Sigmoid colon (tissue), 7 donors: ENCODE results near the gene PKHD1. TPM values are rescaled to one million over a fixed set of nuclear protein-coding genes. Genes with fewer than 3 reads are reported as not detected.

Source experiments
- DNase-seq: peaks from one replicate; pipeline ENCODE4 v3.0.0-alpha.2; 2019
- H3K27ac ChIP-seq, 4 donors: fragments of 200-600 bp; sonication (generic); one replicate each; pipeline ENCODE4 v1.5.1; 2016 to 2019; ENCODE audit warnings: mild to moderate bottlenecking in 1 of 4
- H3K27me3 ChIP-seq, 3 donors: fragments of 200-600 bp; sonication (generic); one replicate each; pipeline ENCODE4 v1.5.1; 2019; ENCODE audit warnings: mild to moderate bottlenecking in 1 of 3
- H3K36me3 ChIP-seq, 4 donors: fragments of 200-600 bp; sonication (generic); one replicate each; pipeline ENCODE4 v1.5.1; 2016 to 2019
- H3K4me1 ChIP-seq, 4 donors: fragments of 200-600 bp; sonication (generic); one replicate each; pipeline ENCODE4 v1.5.1; 2017 to 2019
- H3K4me3 ChIP-seq, 4 donors: fragments of 200-600 bp; sonication (generic); one replicate each; pipeline ENCODE4 v1.5.1; 2017 to 2019; ENCODE audit warnings: mild to moderate bottlenecking in 2 of 4, moderate library complexity in 1 of 4
- H3K9me3 ChIP-seq, 4 donors: fragments of 200-600 bp in 3 of 4; sonication (generic) in 3 of 4; one replicate each; pipeline versions ENCODE4 v1.5.1 to v1.6.1; 2013 to 2019
- EP300 ChIP-seq, 4 donors: sonication (generic); formaldehyde crosslinking; IDR thresholded peaks; one replicate each; pipeline ENCODE4 v1.6.1; 2017; ENCODE audit warnings: antibody characterized with exemption in 4 of 4
- POLR2A ChIP-seq, 2 donors: fragments of 450-650 bp; IDR thresholded peaks; one replicate each; pipeline ENCODE4 v1.6.1; 2016; ENCODE audit warnings: antibody characterized with exemption in 2 of 2, mild to moderate bottlenecking in 2 of 2, moderate library complexity in 2 of 2
- POLR2AphosphoS5 ChIP-seq, 4 donors: sonication (generic); formaldehyde crosslinking; IDR thresholded peaks; one replicate each; pipeline ENCODE4 v1.6.1; 2017; ENCODE audit warnings: antibody characterized with exemption in 4 of 4
- WGBS, 2 donors: extraction: QIAGEN DNeasy Blood & Tissue Kit; methylation state at CpG; one replicate each; pipeline ENCODE4 v1.1.7; 2013; 5-methylcytosine and 5-hydroxymethylcytosine counted together
- intact Hi-C: fragments of 100-400 bp; cut with DNase I; formaldehyde crosslinking; loops from one replicate; pipeline ENCODE4 v1.15.1; 2023
- polyA plus RNA-seq, 3 donors: library from polyadenylated mRNA; stranded (reverse); fragments of 200-250 nt; gene quantifications; one replicate each; pipeline ENCODE4 v1.2.3, GENCODE V29; 2013
- total RNA-seq, 4 donors: library from RNA; depleted of rRNA; stranded (reverse); fragments of >200 nt; gene quantifications; one replicate each; pipeline ENCODE4 v1.1.0, GENCODE V29; 2016
- TF ChIP-seq, protein P1 (sequence below), 4 experiments: fragments of 450-650 bp in 3 of 4; fragments of 200-600 bp in 1 of 4; IDR thresholded peaks; one replicate each; pipeline ENCODE4 v1.5.1; 2016 to 2019; ENCODE audit warnings: antibody characterized with exemption in 4 of 4, mild to moderate bottlenecking in 3 of 4, moderate library complexity in 2 of 4
- donor health status: healthy with polysubstance abuse.
- donor health status: Bipolar disorder and iron deficiency.
- donor health status: healthy.

Gene PKHD1
- total and polyA plus RNA-seq, 7 donors, result under 0.01 to 0.66 (median under 0.01) TPM; not detected in 2

DNA sequence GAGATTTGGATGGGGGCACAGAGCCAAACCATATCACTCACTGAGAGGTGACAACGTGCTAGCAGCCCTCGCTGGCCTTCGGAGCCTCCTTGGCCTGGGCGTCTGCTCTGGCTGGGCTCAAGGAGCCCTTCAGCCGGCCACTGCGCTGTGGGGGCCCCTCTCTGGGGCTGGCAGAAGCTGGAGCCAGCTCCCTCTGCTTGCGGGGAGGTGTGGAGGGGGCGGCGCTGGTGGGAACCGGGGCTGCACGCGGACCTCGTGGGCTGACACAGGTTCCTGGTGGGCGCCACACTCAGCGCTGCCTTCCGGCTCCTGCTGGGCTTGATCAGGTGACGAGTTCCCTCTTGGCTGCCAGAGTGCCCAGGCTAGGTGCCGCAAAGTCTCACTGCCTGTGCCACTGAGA, 489.2 kb downstream of the PKHD1 start:
- no peaks in the 10 kb centered on the region for H3K36me3 ChIP-seq
- intact Hi-C loops, result no loop called here
- H3K4me3 ChIP-seq, result no peak overlapping the region
- H3K27me3 ChIP-seq, result no peaks in the 10 kb centered on the region
- WGBS, 2 donors, result 89 to 92% methylated on average over 18 of the region's 18 CpGs
- DNase-seq, result no peak
- no peaks in the 10 kb centered on the region for H3K4me1 ChIP-seq
- no peaks in the 10 kb centered on the region for H3K9me3 ChIP-seq
- no peak overlapping the region for H3K27ac ChIP-seq
- TF ChIP-seq POLR2A (IDR thresholded peaks at IDR 0.05), result no peak
- no peak for TF ChIP-seq EP300 (IDR thresholded peaks at IDR 0.05)
- TF ChIP-seq POLR2AphosphoS5 (IDR thresholded peaks at IDR 0.05), result no peak
- TF ChIP-seq, protein P1, sequence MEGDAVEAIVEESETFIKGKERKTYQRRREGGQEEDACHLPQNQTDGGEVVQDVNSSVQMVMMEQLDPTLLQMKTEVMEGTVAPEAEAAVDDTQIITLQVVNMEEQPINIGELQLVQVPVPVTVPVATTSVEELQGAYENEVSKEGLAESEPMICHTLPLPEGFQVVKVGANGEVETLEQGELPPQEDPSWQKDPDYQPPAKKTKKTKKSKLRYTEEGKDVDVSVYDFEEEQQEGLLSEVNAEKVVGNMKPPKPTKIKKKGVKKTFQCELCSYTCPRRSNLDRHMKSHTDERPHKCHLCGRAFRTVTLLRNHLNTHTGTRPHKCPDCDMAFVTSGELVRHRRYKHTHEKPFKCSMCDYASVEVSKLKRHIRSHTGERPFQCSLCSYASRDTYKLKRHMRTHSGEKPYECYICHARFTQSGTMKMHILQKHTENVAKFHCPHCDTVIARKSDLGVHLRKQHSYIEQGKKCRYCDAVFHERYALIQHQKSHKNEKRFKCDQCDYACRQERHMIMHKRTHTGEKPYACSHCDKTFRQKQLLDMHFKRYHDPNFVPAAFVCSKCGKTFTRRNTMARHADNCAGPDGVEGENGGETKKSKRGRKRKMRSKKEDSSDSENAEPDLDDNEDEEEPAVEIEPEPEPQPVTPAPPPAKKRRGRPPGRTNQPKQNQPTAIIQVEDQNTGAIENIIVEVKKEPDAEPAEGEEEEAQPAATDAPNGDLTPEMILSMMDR (IDR thresholded peaks at IDR 0.05), result no peak

- Histone ChIP-seq H3K27me3 (no peaks in the 10 kb centered on the region), H3K27ac (no peak overlapping the region), H3K9me3 (no peaks in the 10 kb centered on the region), H3K4me3 (no peak overlapping the region), H3K4me1 (no peaks in the 10 kb centered on the region), H3K36me3 (no peaks in the 10 kb centered on the region)
- intact Hi-C loops, result no loop called here
- TF ChIP-seq POLR2AphosphoS5 (IDR thresholded peaks at IDR 0.05) (no peak), POLR2A (IDR thresholded peaks at IDR 0.05) (no peak), EP300 (IDR thresholded peaks at IDR 0.05) (no peak)
- TF ChIP-seq, protein P1 (IDR thresholded peaks at IDR 0.05), result no peak
- no peak for DNase-seq
- 25 to 52% methylated on average over 1 of the region's 1 CpG for WGBS, 2 donors
These were observed 492.4 kb downstream of the PKHD1 start for GRCh38 chr6:51594981-51595380.

DNA sequence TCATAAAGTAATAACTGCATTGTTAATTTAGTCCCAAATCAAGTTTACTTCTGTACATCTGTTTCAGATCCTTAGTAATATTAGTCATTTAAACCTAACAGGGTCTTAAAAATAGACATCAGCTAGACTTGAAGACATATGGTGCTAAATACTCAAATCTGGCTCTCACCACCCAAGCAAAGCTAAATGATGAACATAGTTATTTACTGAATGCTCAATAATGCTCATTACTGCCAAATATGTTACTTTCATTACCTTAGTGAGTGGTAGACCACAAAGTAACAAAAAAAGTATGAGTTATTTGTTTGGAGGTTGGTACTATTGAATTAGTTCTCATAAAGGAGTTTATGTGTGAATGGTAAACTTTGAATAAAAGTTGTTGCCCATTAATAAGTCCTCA, 502.1 kb downstream of the PKHD1 start:
- H3K36me3 ChIP-seq, result no peaks in the 10 kb centered on the region
- TF ChIP-seq POLR2A (IDR thresholded peaks at IDR 0.05), result no peak
- H3K4me3 ChIP-seq, result no peak overlapping the region
- no peak overlapping the region for H3K27ac ChIP-seq
- intact Hi-C loops, result no loop called here
- DNase-seq, result no peak
- no peaks in the 10 kb centered on the region for H3K27me3 ChIP-seq
- H3K9me3 ChIP-seq, result peaks cover 0 to 3% (median 0%) of the 10 kb centered on the region in 4 donors
- no peaks in the 10 kb centered on the region for H3K4me1 ChIP-seq

- no peak overlapping the region for H3K27ac ChIP-seq
- WGBS, 2 donors, result 82 to 89% methylated on average over 3 of the region's 3 CpGs
- DNase-seq, result no peak
- H3K4me1 ChIP-seq, result no peaks in the 10 kb centered on the region
- intact Hi-C loops, result no loop called here
- H3K36me3 ChIP-seq, result no peaks in the 10 kb centered on the region
- no peak overlapping the region for H3K4me3 ChIP-seq
- H3K9me3 ChIP-seq, result peaks cover 0 to 3% (median 0%) of the 10 kb centered on the region in 4 donors
- no peak for TF ChIP-seq EP300 (IDR thresholded peaks at IDR 0.05)
- no peak for TF ChIP-seq POLR2A (IDR thresholded peaks at IDR 0.05)
- TF ChIP-seq POLR2AphosphoS5 (IDR thresholded peaks at IDR 0.05), result no peak
- TF ChIP-seq, protein P1 (IDR thresholded peaks at IDR 0.05), result no peak
- H3K27me3 ChIP-seq, result no peaks in the 10 kb centered on the region
These were observed 503.2 kb downstream of the PKHD1 start for GRCh38 chr6:51584163-51584562.

DNA sequence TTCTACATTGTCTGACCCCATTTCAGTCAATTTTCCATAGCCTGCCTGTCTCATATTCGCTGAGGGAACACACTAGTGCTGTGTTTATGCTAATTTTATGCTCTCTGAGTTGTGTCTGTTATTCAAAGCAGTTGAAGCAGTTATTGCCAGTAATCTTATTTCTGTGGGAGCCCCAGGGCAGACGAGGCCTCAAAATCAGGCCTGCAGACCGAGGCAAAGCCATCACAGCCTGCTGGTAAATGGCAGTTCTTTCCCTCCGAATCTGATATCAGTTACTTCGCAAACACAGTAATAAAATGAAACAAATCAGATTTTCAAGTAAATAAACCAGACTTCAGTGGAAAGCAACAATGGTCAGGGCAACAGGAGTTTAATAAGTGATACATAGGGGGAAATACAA, 508.4 kb downstream of the PKHD1 start:
- no peak overlapping the region for H3K4me3 ChIP-seq
- DNase-seq, result no peak
- H3K9me3 ChIP-seq, result no peaks in the 10 kb centered on the region
- 47 to 65% methylated on average over 5 of the region's 5 CpGs for WGBS, 2 donors
- H3K27ac ChIP-seq, result no peak overlapping the region
- intact Hi-C loops, result no loop called here
- H3K27me3 ChIP-seq, result no peaks in the 10 kb centered on the region
- no peaks in the 10 kb centered on the region for H3K4me1 ChIP-seq
- TF ChIP-seq POLR2AphosphoS5 (IDR thresholded peaks at IDR 0.05), result no peak
- TF ChIP-seq EP300 (IDR thresholded peaks at IDR 0.05), result no peak
- TF ChIP-seq POLR2A (IDR thresholded peaks at IDR 0.05), result no peak
- TF ChIP-seq, protein P1 (IDR thresholded peaks at IDR 0.05), result no peak
- no peaks in the 10 kb centered on the region for H3K36me3 ChIP-seq
